Adrenal gland (tissue), 5 donors: ENCODE data around the gene LRFN2.

Source experiments
- CTCF ChIP-seq, 6 experiments: fragments of 450-650 bp in 4 of 6; fragments of 200-600 bp in 2 of 6; sonication (generic) in 1 of 6; IDR thresholded peaks; 1 replicate in 5 of 6; 2 replicates in 1 of 6; pipeline versions ENCODE4 v1.5.1 to v1.8.0; 2016 to 2021; ENCODE audit warnings: antibody characterized with exemption in 6 of 6, mild to moderate bottlenecking in 2 of 6, moderate library complexity in 1 of 6
- POLR2A ChIP-seq, 2 donors: fragments of 450-650 bp; IDR thresholded peaks; one replicate each; pipeline ENCODE4 v1.6.1; 2017; ENCODE audit warnings: antibody characterized with exemption in 2 of 2, mild to moderate bottlenecking in 2 of 2, moderate library complexity in 1 of 2
- donor health status: DM: no; HTN: no; CAD: no.

DNA sequence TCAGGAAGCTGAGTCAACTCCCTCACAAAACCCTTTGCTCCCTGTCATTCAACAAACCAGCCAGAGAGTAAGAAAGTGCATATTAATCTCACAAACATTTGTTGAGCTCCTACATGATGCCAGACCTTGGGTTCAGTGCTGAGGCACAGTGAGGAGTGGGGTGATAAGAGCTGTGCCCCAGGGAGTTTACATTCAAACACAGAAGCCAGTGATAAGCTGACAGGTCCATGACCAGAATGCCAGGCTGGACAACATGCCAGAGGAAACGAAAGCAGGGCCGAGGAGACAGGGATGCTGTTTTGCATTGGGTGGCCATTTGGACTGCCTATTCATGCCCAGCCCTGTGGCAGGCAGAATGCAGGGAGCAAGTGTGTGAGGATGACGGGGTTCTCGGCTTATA is 76.7 kb downstream of the LRFN2 start:
- TF ChIP-seq CTCF (IDR thresholded peaks at IDR 0.05), result no peak
- TF ChIP-seq POLR2A (IDR thresholded peaks at IDR 0.05), result no peak
